KOPT-K1 (cell line): ENCODE data around the gene RNU7-1.
A peak's percentile ranks its signal among the peaks of the same experiment; 100 is the strongest.

Experiments used
- H3K27ac ChIP-seq: fragments of 200-600 bp; sonication (generic); 2 replicates; pipeline ENCODE4 v1.5.1; 2016; ENCODE audit warnings: antibody characterized with exemption, mild to moderate bottlenecking, low read depth, low read length; ENCODE audit not compliant: poor library complexity, severe bottlenecking
- H3K36me3 ChIP-seq: fragments of 200-600 bp; sonication (generic); 2 replicates; pipeline ENCODE4 v1.5.1; 2017; ENCODE audit warnings: antibody characterized with exemption, mild to moderate bottlenecking, low read length, moderate library complexity; ENCODE audit not compliant: insufficient read depth
- H3K9me3 ChIP-seq: fragments of 200-600 bp; sonication (generic); 2 replicates; pipeline ENCODE4 v1.5.1; 2017; ENCODE audit warnings: antibody characterized with exemption, low read length, mild to moderate bottlenecking; ENCODE audit not compliant: insufficient read depth, poor library complexity, severe bottlenecking

RNU7-1 gene

GRCh38 chr12:6928022-6928702 is 15.5 kb upstream of the RNU7-1 start:
- peak overlapping the region; percentile 49 for H3K27ac ChIP-seq
- H3K9me3 ChIP-seq = no peaks in the 10 kb centered on the region
- peaks cover 8% of the 10 kb centered on the region; the same call in 1 of the 2 replicates for H3K36me3 ChIP-seq

DNA sequence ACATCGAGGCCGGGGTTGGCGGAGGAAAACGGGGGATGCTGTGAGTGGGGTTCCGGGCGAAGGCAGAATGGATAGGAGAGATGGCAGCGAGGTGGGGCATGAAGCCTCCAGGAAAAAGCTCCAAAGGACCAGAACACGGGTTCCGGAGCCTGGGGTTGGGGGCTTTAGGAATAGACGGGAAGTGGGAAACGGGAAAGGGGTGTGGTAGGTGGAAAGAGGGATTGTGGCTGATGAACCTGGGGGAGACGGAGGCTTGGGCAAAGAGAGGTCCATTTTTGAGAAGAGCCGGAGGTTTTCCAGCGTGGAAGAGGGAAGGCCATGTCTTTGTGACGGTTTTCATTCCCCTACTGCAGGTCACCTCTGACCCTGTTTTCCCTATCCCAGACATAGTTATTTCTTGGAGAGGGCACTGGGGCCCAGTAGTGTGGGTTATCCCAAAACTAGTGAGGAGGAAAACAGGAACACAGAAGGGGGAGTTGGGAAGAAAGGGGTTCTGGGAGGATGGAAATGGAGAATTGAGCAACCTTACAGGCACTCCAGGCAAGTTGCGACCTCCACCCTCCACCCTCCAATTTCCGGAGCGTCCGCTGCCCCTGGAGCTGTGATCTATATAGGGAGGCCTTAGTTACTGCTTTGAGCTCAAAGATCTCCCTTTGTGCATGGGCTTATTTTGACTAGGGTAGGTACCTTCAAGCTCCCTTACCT is 14.8 kb upstream of the RNU7-1 start:
- Histone ChIP-seq H3K27ac (peak overlapping the region; percentile 49), H3K36me3 (peaks cover 6% of the 10 kb centered on the region), H3K9me3 (no peaks in the 10 kb centered on the region)

DNA sequence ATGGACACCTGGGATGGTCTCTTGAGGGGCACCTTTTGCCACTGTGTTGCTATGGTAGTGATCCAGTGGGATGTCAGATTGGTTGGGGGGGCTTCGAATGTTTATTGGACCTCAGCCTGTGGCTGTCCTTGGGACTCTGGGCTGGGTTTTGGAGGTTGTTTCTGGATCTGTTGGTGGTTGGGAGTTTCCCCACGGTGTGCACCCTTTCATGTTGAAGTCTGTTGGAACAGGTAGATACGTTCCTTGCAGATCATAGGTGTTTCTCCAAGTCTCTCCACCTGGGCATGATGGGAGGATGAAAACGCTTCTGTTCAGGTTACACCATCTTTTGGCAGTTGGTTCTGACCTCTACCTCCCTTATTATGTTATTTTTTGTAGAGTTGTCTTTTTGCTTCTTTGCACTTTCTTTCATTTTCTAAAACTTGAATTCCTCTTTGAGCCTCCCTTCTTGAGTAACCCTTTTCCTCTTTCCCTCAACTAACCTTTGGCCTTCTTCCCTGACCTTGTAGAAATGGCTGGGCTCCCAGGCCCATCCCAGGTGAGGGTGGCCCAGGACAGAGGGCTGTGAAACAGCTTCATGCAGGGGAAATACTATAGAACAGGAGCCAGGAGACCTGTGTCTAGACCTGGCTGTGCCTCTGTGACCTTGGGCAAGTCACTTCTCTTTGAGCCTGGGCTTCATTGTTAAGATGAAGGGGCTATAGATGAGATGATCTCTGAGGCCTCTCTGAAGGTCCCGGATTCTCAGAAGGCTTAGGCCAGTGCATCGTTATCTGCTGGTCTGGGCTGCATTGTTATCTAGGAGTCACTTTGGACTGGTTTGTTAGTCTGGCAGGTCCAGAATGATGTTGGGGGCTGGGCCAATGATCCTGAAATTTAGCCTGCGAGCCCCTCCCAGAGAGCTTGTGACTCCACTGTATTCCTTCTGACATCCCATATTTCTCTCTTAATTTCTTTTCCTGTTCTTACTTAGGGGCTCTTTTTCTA is 13.9 kb upstream of the RNU7-1 start:
- Histone ChIP-seq H3K36me3 (peaks cover 13% of the 10 kb centered on the region), H3K9me3 (no peaks in the 10 kb centered on the region), H3K27ac (peak overlapping the region; percentile 49)

GRCh38 chr12:6932766-6933165 is 10.8 kb upstream of the RNU7-1 start:
- H3K27ac ChIP-seq = peak overlapping the region; percentile 26
- no peaks in the 10 kb centered on the region for H3K9me3 ChIP-seq
- H3K36me3 ChIP-seq = peaks cover 28% of the 10 kb centered on the region

GRCh38 chr12:6934110-6934509 is 9.5 kb upstream of the RNU7-1 start:
- no peaks in the 10 kb centered on the region for H3K9me3 ChIP-seq
- H3K36me3 ChIP-seq = peaks cover 28% of the 10 kb centered on the region
- H3K27ac ChIP-seq = no peak overlapping the region

- Histone ChIP-seq H3K9me3 (no peaks in the 10 kb centered on the region), H3K27ac (peak overlapping the region; percentile 94), H3K36me3 (peaks cover 32% of the 10 kb centered on the region)
These were observed 8.0 kb upstream of the RNU7-1 start for GRCh38 chr12:6935371-6936193.

DNA sequence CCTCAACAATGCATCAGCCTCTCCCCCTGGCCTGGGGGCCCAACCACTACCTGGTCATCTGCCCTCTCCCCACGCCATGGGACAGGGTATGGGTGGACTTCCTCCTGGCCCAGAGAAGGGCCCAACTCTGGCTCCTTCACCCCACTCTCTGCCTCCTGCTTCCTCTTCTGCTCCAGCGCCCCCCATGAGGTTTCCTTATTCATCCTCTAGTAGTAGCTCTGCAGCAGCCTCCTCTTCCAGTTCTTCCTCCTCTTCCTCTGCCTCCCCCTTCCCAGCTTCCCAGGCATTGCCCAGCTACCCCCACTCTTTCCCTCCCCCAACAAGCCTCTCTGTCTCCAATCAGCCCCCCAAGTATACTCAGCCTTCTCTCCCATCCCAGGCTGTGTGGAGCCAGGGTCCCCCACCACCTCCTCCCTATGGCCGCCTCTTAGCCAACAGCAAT is 7.4 kb upstream of the RNU7-1 start:
- Histone ChIP-seq H3K27ac (peak overlapping the region; percentile 94), H3K36me3 (peaks cover 38% of the 10 kb centered on the region), H3K9me3 (no peaks in the 10 kb centered on the region)

- Histone ChIP-seq H3K9me3 (no peaks in the 10 kb centered on the region), H3K36me3 (peaks cover 45% of the 10 kb centered on the region), H3K27ac (peak overlapping the region; percentile 94)
These were observed 6.8 kb upstream of the RNU7-1 start for GRCh38 chr12:6936636-6937480.

- peaks cover 45% of the 10 kb centered on the region for H3K36me3 ChIP-seq
- H3K27ac ChIP-seq = peak overlapping the region; percentile 94
- H3K9me3 ChIP-seq = no peaks in the 10 kb centered on the region
These were observed 5.9 kb upstream of the RNU7-1 start for GRCh38 chr12:6937481-6938352.

DNA sequence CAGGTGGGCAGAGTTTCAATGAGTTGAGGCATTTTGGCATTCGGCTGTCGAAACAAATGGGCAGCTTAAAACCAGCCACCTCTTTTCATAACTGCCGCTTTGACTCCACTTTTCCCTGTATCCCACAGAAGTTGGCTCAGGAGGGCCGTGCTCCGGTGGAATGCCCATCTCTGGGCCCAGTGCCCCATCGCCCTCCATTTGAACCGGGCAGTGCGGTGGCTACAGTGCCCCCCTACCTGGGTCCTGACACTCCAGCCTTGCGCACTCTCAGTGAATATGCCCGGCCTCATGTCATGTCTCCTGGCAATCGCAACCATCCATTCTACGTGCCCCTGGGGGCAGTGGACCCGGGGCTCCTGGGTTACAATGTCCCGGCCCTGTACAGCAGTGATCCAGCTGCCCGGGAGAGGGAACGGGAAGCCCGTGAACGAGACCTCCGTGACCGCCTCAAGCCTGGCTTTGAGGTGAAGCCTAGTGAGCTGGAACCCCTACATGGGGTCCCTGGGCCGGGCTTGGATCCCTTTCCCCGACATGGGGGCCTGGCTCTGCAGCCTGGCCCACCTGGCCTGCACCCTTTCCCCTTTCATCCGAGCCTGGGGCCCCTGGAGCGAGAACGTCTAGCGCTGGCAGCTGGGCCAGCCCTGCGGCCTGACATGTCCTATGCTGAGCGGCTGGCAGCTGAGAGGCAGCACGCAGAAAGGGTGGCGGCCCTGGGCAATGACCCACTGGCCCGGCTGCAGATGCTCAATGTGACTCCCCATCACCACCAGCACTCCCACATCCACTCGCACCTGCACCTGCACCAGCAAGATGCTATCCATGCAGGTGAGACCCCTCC is 5.0 kb upstream of the RNU7-1 start:
- H3K9me3 ChIP-seq = no peaks in the 10 kb centered on the region
- H3K27ac ChIP-seq = peak overlapping the region; percentile 94
- peaks cover 43% of the 10 kb centered on the region for H3K36me3 ChIP-seq

DNA sequence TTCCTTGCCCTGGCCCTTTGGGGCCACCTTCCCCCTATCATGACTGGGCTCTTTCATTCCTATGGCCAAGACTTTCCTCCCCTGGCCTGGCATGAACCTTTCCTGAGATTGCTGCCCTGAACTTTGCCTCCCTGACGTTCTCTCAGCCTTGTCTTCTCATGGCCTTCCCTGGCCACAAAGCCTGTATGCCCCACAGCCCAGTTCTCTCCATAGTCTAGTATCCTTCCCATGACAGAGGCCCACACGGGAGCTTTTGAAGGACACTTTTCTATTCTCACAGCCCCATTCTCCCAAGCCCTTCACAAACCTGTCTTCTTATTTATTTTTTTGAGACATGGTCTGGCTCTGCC is 4.5 kb upstream of the RNU7-1 start:
- peaks cover 37% of the 10 kb centered on the region for H3K36me3 ChIP-seq
- no peak overlapping the region for H3K27ac ChIP-seq
- no peaks in the 10 kb centered on the region for H3K9me3 ChIP-seq

GRCh38 chr12:6941267-6941666 is 2.3 kb upstream of the RNU7-1 start:
- Histone ChIP-seq H3K27ac (no peak overlapping the region), H3K36me3 (peaks cover 16% of the 10 kb centered on the region; the same call in 1 of the 2 replicates), H3K9me3 (no peaks in the 10 kb centered on the region)
